AG08396 (cell line): Measurements from ENCODE around the gene ZDHHC8.

Source experiments
- DNase-seq: peaks from one replicate; pipeline ENCODE4 v3.0.0; 2012; ENCODE audit warnings: low spot score, mixed read lengths

The ZDHHC8 gene

GRCh38 chr22:20130319-20130718 is 1.3 kb upstream of the ZDHHC8 start:
- DNase-seq: no peak

GRCh38 chr22:20130731-20131596 is 640 bp upstream of the ZDHHC8 start:
- peak; percentile 90 for DNase-seq

GRCh38 chr22:20131859-20132685 is 468 bp downstream of the ZDHHC8 start:
- peak; percentile 53 for DNase-seq

- DNase-seq: no peak
These were observed 1.2 kb downstream of the ZDHHC8 start for GRCh38 chr22:20132686-20133246.

- DNase-seq: no peak
These were observed 2.4 kb downstream of the ZDHHC8 start for GRCh38 chr22:20133930-20134549.

- DNase-seq: no peak
These were observed 3.7 kb downstream of the ZDHHC8 start for GRCh38 chr22:20135265-20135664.

- no peak for DNase-seq
These were observed 4.4 kb downstream of the ZDHHC8 start for GRCh38 chr22:20135806-20136602.

- no peak for DNase-seq
These were observed 4.9 kb downstream of the ZDHHC8 start for GRCh38 chr22:20136603-20136873.

GRCh38 chr22:20137113-20137512 is 5.5 kb downstream of the ZDHHC8 start:
- DNase-seq: no peak

GRCh38 chr22:20137671-20138416 is 6.2 kb downstream of the ZDHHC8 start:
- DNase-seq: no peak

- DNase-seq: no peak
These were observed 6.8 kb downstream of the ZDHHC8 start for GRCh38 chr22:20138417-20138738.

GRCh38 chr22:20138868-20139267 is 7.3 kb downstream of the ZDHHC8 start:
- no peak for DNase-seq

GRCh38 chr22:20139391-20140106 is 7.9 kb downstream of the ZDHHC8 start:
- no peak for DNase-seq

GRCh38 chr22:20140107-20140445 is 8.5 kb downstream of the ZDHHC8 start:
- DNase-seq: no peak

GRCh38 chr22:20140521-20140964 is 8.9 kb downstream of the ZDHHC8 start:
- no peak for DNase-seq

GRCh38 chr22:20141186-20142077 is 9.8 kb downstream of the ZDHHC8 start:
- peak; percentile 82 for DNase-seq

- no peak for DNase-seq
These were observed 11.4 kb downstream of the ZDHHC8 start for GRCh38 chr22:20142711-20143621.

- DNase-seq: no peak
These were observed 12.5 kb downstream of the ZDHHC8 start for GRCh38 chr22:20143883-20144665.
